Esophagus squamous epithelium (tissue), 5 donors: ENCODE measurements around the gene SLIRP. TPM values are rescaled to one million over a fixed set of nuclear protein-coding genes. Genes with fewer than 3 reads are reported as not detected.
"Not testable (repeated sequence)": the region's sequence is repeated elsewhere in the genome, so short reads cannot be mapped to it uniquely, and the experiment has no call there.

ENCODE experiments used
- DNase-seq: peaks from one replicate; lab custom pipeline; 2025; lab: John Stamatoyannopoulos, UW
- H3K27ac ChIP-seq, 4 donors: fragments of 200-600 bp; sonication (generic); one replicate each; pipeline ENCODE4 v1.5.1; 2016 to 2019; ENCODE audit warnings: mild to moderate bottlenecking in 1 of 4
- H3K27me3 ChIP-seq, 4 donors: fragments of 200-600 bp; sonication (generic); 1 replicate in 3 of 4; 2 replicates in 1 of 4; pipeline versions ENCODE4 v1.5.1 to v1.6.0; 2017 to 2021; ENCODE audit warnings: antibody characterized with exemption in 1 of 4
- H3K36me3 ChIP-seq, 3 donors: fragments of 200-600 bp; sonication (generic); one replicate each; pipeline ENCODE4 v1.5.1; 2016 to 2019
- H3K4me1 ChIP-seq, 3 donors: fragments of 200-600 bp; sonication (generic); one replicate each; pipeline ENCODE4 v1.5.1; 2017 to 2019
- H3K4me3 ChIP-seq, 4 donors: fragments of 200-600 bp; sonication (generic); 1 replicate in 3 of 4; 2 replicates in 1 of 4; pipeline ENCODE4 v1.5.1; 2016 to 2019; ENCODE audit warnings: mild to moderate bottlenecking in 2 of 4, moderate library complexity in 1 of 4
- H3K9me3 ChIP-seq, 3 donors: fragments of 200-600 bp; sonication (generic); one replicate each; pipeline ENCODE4 v1.5.1; 2016 to 2019
- POLR2A ChIP-seq, 4 donors: fragments of 450-650 bp; IDR thresholded peaks; one replicate each; pipeline ENCODE4 v1.6.1; 2017; ENCODE audit warnings: antibody characterized with exemption in 4 of 4, mild to moderate bottlenecking in 4 of 4, moderate library complexity in 3 of 4
- WGBS, 2 donors: methylation state at CpG; one replicate each; pipeline ENCODE4 v1.1.5; 2018; 5-methylcytosine and 5-hydroxymethylcytosine counted together
- intact Hi-C: fragments of 100-400 bp; cut with DNase I; formaldehyde crosslinking; loops from one replicate; pipeline ENCODE4 v1.15.0; 2022
- total RNA-seq, 4 donors: library from RNA; depleted of rRNA; stranded (reverse); fragments of >200 nt; gene quantifications; one replicate each; pipeline ENCODE4 v1.1.0, GENCODE V29; 2016
- TF ChIP-seq, protein P1 (sequence below), 6 experiments: fragments of 450-650 bp in 4 of 6; fragments of 200-600 bp in 2 of 6; sonication (generic) in 2 of 6; IDR thresholded peaks; one replicate each; pipeline ENCODE4 v1.5.1; 2016 to 2019; ENCODE audit warnings: antibody characterized with exemption in 6 of 6, mild to moderate bottlenecking in 4 of 6, moderate library complexity in 4 of 6
- donor health status: DM: yes; HTN: yes; CAD: no.

SLIRP gene
- total RNA-seq, 4 donors from 2014 or later, result 125 to 487 (median 290) TPM

DNA sequence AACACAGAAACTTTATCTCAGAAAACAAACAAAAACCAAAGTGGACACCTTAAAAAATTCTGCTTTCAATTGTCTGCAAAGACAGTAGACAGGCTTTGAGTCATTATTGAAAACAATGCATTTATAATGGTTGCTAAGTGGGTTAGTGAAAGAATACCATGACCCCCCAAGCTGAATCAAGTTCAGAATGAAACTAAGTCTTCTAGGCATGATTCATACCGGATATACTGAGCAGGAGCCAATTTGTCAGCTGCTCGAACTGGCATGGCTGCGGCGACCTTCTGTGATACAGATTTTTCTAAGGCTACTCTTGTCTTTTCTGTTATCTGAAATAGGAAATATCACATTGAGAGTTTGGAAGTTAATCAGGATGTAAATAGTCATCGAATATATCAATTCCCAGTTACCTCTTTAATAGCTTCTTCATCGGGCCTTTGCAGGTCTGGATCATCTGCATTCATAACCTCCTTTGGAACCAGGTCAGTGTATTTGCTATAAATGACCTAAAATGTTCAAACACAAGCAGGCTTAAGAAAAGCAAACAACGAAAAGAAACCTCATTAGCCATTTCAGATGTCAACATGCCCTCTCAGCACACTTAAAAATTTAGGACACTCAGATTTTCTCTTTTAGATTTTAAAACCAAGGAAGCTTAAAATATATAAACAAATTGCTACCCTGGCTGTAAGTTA lies 30.8 kb downstream of the SLIRP start:
- Histone ChIP-seq H3K27me3 (no peaks in the 10 kb centered on the region), H3K4me3 (no peak overlapping the region), H3K4me1 (peaks cover 0 to 12% (median 0%) of the 10 kb centered on the region in 3 donors), H3K27ac (peak overlapping the region in 2 of 4 donors; percentile 3 to 29), H3K9me3 (no peaks in the 10 kb centered on the region), H3K36me3 (peaks cover 4 to 100% (median 49%) of the 10 kb centered on the region in 3 donors)
- 48 to 63% methylated on average over 7 of the region's 7 CpGs for WGBS, 2 donors
- TF ChIP-seq POLR2A (IDR thresholded peaks at IDR 0.05), result no peak
- TF ChIP-seq, protein P1, sequence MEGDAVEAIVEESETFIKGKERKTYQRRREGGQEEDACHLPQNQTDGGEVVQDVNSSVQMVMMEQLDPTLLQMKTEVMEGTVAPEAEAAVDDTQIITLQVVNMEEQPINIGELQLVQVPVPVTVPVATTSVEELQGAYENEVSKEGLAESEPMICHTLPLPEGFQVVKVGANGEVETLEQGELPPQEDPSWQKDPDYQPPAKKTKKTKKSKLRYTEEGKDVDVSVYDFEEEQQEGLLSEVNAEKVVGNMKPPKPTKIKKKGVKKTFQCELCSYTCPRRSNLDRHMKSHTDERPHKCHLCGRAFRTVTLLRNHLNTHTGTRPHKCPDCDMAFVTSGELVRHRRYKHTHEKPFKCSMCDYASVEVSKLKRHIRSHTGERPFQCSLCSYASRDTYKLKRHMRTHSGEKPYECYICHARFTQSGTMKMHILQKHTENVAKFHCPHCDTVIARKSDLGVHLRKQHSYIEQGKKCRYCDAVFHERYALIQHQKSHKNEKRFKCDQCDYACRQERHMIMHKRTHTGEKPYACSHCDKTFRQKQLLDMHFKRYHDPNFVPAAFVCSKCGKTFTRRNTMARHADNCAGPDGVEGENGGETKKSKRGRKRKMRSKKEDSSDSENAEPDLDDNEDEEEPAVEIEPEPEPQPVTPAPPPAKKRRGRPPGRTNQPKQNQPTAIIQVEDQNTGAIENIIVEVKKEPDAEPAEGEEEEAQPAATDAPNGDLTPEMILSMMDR (IDR thresholded peaks at IDR 0.05), result no peak
- no peak for DNase-seq
- intact Hi-C loops, result no loop called here

DNA sequence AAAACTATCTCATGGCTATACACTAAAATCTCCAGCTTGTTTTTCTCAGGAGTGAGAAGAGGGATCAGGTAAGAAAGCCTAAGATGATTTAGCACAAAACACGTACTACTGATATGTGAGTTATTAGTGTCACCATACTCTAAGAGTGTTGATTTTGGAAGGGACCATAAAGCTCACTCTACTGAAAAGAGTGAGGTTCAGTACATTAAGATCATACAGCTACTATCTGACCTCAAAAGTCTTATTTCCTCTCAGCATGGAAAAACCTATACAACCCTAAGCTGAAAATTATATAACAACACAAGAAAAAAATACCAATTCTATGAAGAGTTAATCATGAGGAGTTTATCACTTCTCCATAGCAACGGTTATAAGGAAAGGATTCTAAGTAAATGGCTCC lies 33.5 kb downstream of the SLIRP start:
- peaks cover 11 to 100% (median 27%) of the 10 kb centered on the region in 3 donors for H3K36me3 ChIP-seq
- H3K27me3 ChIP-seq, result no peaks in the 10 kb centered on the region
- no peak for DNase-seq
- WGBS, 2 donors, result 85 to 86% methylated on average over 2 of the region's 2 CpGs
- H3K27ac ChIP-seq, result no peak overlapping the region
- intact Hi-C loops, result no loop called here
- no peak for TF ChIP-seq POLR2A (IDR thresholded peaks at IDR 0.05)
- TF ChIP-seq, protein P1 (IDR thresholded peaks at IDR 0.05), result no peak
- peaks cover 0 to 12% (median 0%) of the 10 kb centered on the region in 3 donors for H3K4me1 ChIP-seq
- H3K4me3 ChIP-seq, result no peak overlapping the region
- no peaks in the 10 kb centered on the region for H3K9me3 ChIP-seq

DNA sequence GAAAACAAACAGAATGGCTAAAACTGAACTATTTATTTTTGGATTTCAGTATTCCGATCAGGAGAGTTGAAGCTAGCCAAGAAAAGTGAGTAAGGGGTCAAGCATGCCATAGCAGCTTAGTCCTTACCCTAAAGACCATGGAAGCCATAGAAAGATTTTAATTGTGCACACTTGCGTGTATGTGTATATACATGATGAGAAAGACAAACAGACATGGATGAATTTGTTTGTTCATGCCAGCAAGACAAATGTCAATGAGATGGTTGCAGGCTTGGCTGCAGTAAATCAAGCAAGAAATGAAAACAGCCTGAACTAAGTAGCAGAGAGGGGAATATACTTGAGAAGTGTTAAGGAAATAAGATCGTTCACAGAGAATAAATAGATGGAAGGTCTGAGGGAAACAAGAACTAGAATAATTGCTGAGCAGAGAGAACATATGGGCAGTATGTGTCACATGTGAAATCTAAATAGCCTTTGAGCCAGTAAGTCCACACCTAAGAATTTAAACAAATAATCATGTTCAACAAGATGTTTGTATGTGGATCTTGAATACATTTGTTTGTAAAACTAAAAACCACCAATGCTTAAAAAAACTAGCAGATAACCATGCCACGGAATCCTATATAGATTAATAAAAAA lies 38.3 kb downstream of the SLIRP start:
- TF ChIP-seq, protein P1 (IDR thresholded peaks at IDR 0.05), result no peak
- no peak for TF ChIP-seq POLR2A (IDR thresholded peaks at IDR 0.05)
- H3K27me3 ChIP-seq, result no peaks in the 10 kb centered on the region
- peaks cover 11 to 98% (median 12%) of the 10 kb centered on the region in 3 donors for H3K36me3 ChIP-seq
- WGBS, 2 donors, result 53 to 62% methylated on average over 4 of the region's 4 CpGs
- H3K27ac ChIP-seq, result no peak overlapping the region
- no peaks in the 10 kb centered on the region for H3K9me3 ChIP-seq
- no peak overlapping the region for H3K4me3 ChIP-seq
- intact Hi-C loops, result no loop called here
- no peaks in the 10 kb centered on the region for H3K4me1 ChIP-seq
- DNase-seq, result no peak

DNA sequence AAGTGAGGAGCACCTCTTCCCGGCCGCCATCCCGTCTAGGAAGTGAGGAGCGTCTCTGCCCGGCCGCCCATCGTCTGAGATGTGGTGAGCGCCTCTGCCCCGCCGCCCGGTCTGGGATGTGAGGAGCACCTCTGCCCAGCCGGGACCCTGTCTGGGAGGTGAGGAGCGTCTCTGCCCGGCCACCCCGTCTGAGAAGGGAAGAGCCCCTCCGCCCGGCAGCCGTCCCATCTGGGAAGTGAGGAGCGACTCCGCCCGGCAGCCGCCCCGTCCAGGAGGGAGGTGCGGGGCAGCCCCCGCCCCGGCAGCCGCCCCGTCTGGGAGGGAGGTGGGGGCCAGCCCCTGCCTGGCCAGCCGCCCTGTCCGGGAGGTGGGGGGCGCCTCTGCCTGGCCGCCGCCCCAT lies 39.5 kb downstream of the SLIRP start:
- H3K36me3 ChIP-seq, result peaks cover 11 to 97% (median 12%) of the 10 kb centered on the region in 3 donors
- H3K4me1 ChIP-seq, H3K9me3 ChIP-seq, DNase-seq, intact Hi-C loops, H3K27ac ChIP-seq, H3K4me3 ChIP-seq, H3K27me3 ChIP-seq: not testable (repeated sequence)
- WGBS, 2 donors, result no CpG with 5 or more reads among the region's 33 CpGs

DNA sequence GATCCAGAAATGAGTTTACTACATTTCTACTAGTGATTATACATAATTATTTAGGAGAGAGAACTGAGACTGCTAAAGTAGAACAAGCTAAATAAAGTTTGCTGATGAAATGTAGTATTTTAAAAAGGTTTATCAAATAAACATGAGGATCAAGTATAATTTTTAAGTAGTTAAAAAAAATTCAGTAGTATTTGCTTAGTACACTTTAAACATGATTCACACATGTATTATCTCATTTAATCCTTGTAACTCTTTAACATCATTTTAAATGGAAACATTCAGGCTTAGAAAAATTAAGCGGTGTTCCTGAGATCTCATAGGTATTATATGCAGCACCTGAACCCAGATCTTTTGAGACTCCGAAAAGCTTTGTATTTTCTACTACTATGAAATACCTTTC lies 44.4 kb downstream of the SLIRP start:
- H3K4me1 ChIP-seq, result peaks cover 0 to 27% (median 6%) of the 10 kb centered on the region in 3 donors
- H3K27ac ChIP-seq, result no peak overlapping the region
- DNase-seq, result no peak
- no peak for TF ChIP-seq POLR2A (IDR thresholded peaks at IDR 0.05)
- TF ChIP-seq, protein P1 (IDR thresholded peaks at IDR 0.05), result no peak
- intact Hi-C loops, result no loop called here
- H3K36me3 ChIP-seq, result peaks cover 0 to 93% (median 22%) of the 10 kb centered on the region in 3 donors
- no peaks in the 10 kb centered on the region for H3K27me3 ChIP-seq
- H3K4me3 ChIP-seq, result no peak overlapping the region
- 94 to 97% methylated on average over 2 of the region's 2 CpGs for WGBS, 2 donors
- H3K9me3 ChIP-seq, result no peaks in the 10 kb centered on the region
